ENCODE results near the gene ZNF763.
"Not testable (repeated sequence)": the region's sequence is repeated elsewhere in the genome, so short reads cannot be mapped to it uniquely, and the experiment has no call there.

ZNF763 gene

GRCh38 chr19:11971041-11971440, 6.2 kb downstream of the ZNF763 start:
- DNase-seq (ENCODE audit: low read depth in 2 of 2) = no peak

GRCh38 chr19:11973019-11973810, 8.4 kb downstream of the ZNF763 start:
- no peak for DNase-seq (ENCODE audit: low read depth in 2 of 2)

- DNase-seq (ENCODE audit: low read depth in 2 of 2) = no peak
Observed at GRCh38 chr19:11978492-11979100, 13.8 kb downstream of the ZNF763 start.

GRCh38 chr19:11979527-11979926, 14.7 kb downstream of the ZNF763 start:
- no peak for DNase-seq (ENCODE audit: low read depth in 2 of 2)

GRCh38 chr19:11982526-11982925, 17.7 kb downstream of the ZNF763 start:
- DNase-seq (ENCODE audit: low read depth in 2 of 2) = no peak

- DNase-seq (ENCODE audit: low read depth in 2 of 2) = no peak
Observed at GRCh38 chr19:11984986-11985385, 20.1 kb downstream of the ZNF763 start.

- no peak for DNase-seq (ENCODE audit: low read depth in 2 of 2)
Observed at GRCh38 chr19:11986754-11987153, 21.9 kb downstream of the ZNF763 start.

- DNase-seq (ENCODE audit: low read depth in 2 of 2) = peak; percentile 81 to 93
Observed at GRCh38 chr19:11987405-11988281, 22.8 kb downstream of the ZNF763 start.

GRCh38 chr19:11989112-11989456, 24.2 kb downstream of the ZNF763 start:
- no peak for DNase-seq (ENCODE audit: low read depth in 2 of 2)

GRCh38 chr19:11991921-11992320, 27.1 kb downstream of the ZNF763 start:
- DNase-seq (ENCODE audit: low read depth in 2 of 2) = not testable (repeated sequence)

- no peak for DNase-seq (ENCODE audit: low read depth in 2 of 2)
Observed at GRCh38 chr19:11995174-11995573, 30.3 kb downstream of the ZNF763 start.

- DNase-seq (ENCODE audit: low read depth in 2 of 2) = no peak
Observed at GRCh38 chr19:12000152-12000981, 35.5 kb downstream of the ZNF763 start.

- no peak for DNase-seq (ENCODE audit: low read depth in 2 of 2)
Observed at GRCh38 chr19:12015015-12015752, 50.3 kb downstream of the ZNF763 start.

- DNase-seq (ENCODE audit: low read depth in 2 of 2) = no peak
Observed at GRCh38 chr19:12015753-12016116, 50.9 kb downstream of the ZNF763 start.

All from stimulated activated CD4-positive, alpha-beta T cell treated with anti-CD3 and anti-CD28 coated beads, Interleukin-1b, Interleukin-23, amount 100 ng/mL, for 4 hours (primary cell).